GM18507 (cell line): Measurements from ENCODE around the gene CTNND2.
"Not testable (repeated sequence)": the region's sequence is repeated elsewhere in the genome, so short reads cannot be mapped to it uniquely, and the experiment has no call there.

ENCODE experiments used
- DNase-seq: peaks from one replicate; pipeline ENCODE4 v3.0.0; 2011; ENCODE audit warnings: low read depth; ENCODE audit not compliant: insufficient read length; ENCODE audit errors: extremely low spot score
- FAIRE-seq: peaks from 2 replicates; lab custom pipeline; 2011; peaks lifted over from hg19 to GRCh38; lab: Jason Lieb, UNC

The CTNND2 gene

GRCh38 chr5:11110128-11110527 is 794.1 kb downstream of the CTNND2 start:
- no peak for FAIRE-seq

GRCh38 chr5:11105696-11106095 is 798.5 kb downstream of the CTNND2 start:
- DNase-seq (no peak), FAIRE-seq (no peak)

More at GRCh38 chr5:11110128-11110527, 794.1 kb downstream of the CTNND2 start:
- no peak for DNase-seq

GRCh38 chr5:11104651-11105112 is 799.6 kb downstream of the CTNND2 start:
- FAIRE-seq, result no peak
- no peak for DNase-seq

GRCh38 chr5:11104210-11104609 is 800.0 kb downstream of the CTNND2 start:
- no peak for FAIRE-seq
- no peak for DNase-seq

DNA sequence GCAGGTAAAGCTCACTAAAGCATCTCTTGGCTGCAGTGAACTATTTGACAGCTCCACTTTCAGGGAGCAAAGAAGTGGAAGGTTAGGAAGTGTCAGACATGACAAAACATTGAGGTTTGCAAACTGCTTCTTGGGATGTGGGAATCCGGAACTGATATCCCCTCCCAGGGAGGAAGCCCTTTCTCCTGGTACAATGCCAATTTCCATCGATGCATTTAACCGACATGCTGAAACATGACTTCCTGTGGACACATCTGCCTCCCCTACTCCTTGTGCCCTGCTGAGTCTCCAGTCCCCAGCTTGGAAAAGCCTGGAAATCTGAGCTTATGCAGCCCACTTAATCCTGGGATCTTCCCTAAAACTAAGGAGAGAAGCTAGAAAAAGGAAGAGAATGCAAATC is 820.1 kb downstream of the CTNND2 start:
- FAIRE-seq, result no peak
- no peak for DNase-seq

DNA sequence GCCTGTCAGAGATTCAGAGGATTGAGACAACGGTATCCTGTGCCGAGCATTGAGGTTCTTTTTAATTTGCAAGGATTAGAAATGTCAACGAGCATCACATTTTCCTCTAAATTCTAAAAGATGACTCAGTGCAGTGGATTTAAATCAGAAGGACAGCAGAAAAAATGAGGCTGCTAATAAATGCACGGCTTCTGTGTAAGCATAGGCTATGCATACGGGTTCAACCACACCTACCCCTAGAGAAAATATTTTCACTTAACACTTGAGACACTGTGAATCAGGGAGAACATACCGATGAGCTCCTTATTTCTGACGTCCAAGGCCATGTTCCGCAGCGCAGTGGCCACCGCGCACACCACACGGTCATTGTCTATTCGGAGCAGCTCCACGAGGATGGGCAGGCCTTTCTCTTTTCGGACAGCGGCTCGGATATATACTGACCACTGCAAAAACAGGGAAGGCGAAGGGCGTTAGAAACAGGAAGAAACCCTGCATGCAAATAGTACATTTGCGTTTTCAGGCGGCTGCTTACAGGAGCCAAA is 821.8 kb downstream of the CTNND2 start:
- DNase-seq, result no peak
- FAIRE-seq, result no peak

DNA sequence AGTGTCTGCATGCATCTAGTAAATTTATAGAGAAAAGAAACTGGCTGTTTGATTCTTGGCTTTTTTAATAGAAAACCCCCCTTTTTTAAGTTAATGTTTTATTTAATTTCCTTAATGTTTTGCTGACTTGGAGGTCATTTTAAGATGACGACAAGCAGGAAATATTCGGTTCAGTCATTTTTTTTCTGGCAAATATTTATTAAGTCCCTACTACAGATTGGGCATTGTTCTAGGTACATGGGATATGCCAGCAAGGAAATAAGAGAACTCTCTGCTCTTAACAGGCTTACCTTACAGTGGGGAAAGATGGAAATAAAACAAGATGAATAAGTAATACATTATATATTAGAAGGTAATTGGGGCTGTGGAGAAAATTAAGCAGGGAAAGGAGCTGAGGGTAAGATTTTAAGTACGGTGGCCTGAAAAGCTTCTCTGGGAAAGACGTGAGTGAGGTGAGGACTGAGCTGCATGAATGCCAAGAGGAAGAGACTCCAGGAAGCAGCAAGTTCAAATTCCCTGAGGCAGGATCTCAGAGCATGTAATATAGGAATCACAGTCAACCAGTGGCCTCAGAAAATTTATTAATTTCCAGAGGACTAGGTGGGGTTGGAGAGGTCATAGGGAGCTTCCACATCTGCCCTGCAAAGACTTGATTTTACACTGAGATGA is 827.2 kb downstream of the CTNND2 start:
- FAIRE-seq (no peak), DNase-seq (no peak)

GRCh38 chr5:11075035-11075805 is 829.0 kb downstream of the CTNND2 start:
- DNase-seq (no peak), FAIRE-seq (no peak)

DNA sequence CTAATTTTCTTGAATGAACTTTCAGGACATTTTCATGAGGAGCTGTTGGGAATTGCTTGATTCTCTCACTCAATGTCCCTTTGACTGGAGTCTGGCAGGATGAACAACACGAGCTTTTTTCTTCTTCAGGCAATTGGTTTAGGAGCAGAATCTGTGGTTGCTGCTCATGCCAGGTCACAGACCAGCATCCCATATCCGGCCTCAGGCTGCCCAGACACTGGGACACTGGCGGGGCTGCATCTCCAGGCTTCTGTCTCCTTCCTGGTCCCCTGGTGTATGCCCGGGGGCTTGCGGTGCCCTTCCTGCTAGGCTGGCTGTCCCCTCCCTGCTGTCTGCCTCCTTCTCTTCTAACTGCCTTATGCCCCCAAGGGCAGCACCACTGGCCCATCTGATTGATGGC is 831.7 kb downstream of the CTNND2 start:
- no peak for DNase-seq
- FAIRE-seq, result no peak

DNA sequence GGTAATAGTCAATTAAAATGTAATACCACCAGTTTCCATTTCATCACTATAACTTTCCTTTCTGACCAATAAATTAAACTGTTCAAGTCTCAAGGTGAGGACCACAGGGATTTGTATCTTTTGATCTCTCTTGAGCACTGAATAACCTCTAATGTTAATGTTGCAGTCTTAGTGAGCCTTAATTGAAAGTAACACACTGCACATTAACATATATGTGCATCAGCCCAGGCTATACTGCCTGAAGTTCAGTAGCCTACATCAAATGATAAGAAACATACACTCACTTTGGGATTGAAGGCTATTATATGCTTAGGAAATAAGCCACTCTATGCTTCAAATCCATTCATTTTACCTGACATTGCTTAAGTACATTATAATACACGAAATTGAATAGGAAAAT is 832.2 kb downstream of the CTNND2 start:
- DNase-seq, result no peak
- no peak for FAIRE-seq

- DNase-seq (no peak), FAIRE-seq (no peak)
Measured at GRCh38 chr5:11069041-11069440, 835.2 kb downstream of the CTNND2 start.

DNA sequence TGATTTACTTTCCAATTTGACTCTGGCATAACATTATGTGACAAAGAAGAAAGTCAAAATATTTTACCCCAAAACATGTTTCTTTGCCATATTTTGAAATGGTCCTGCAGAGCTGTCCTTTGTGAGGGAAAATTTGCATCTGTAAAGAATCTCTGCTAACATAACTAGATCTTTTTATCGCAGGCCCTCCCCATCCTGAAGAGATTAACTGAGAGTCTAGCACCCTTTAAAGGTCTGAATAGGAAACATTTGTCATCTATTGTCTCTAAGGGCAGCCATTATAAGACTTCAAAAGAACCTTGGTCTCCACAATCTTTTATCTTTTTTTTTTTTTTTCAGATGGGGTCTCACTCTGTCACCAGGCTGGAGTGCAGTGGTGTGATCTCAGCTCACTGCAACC is 838.5 kb downstream of the CTNND2 start:
- not testable (repeated sequence) for DNase-seq, FAIRE-seq

DNA sequence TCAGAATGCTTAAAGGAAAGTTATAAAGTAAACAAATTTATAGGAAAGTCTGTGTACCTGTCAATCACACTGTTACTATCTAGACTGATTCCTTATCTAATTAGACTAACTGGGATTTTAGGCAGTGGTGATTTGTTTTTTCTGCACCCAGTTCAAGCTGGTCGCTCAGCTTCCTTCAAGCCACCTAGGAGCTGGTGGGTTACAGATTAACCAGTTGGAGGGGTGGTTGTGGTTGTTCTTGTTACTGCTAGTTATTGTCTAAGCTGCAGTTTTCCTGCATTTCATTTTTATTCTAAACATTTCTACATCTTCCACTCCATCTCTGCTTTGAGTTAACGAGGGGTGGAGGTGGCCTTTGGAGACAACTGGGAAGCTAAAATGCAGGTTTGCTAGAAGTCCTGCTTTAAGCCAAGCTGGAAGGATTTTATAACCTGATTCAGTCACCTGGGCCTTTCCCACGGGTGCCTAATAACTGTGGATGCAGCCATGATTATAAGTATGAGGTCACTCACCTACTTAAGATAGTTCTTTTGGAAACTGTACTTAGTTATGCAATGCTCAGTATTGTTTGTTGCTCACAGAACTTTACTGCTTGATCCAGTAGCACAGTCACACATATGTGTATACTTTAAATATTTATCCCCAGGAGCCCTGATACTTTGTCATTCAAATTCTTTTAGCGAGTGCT is 839.3 kb downstream of the CTNND2 start:
- DNase-seq, result no peak
- FAIRE-seq, result no peak

GRCh38 chr5:11062397-11062796 is 841.8 kb downstream of the CTNND2 start:
- no peak for FAIRE-seq
- no peak for DNase-seq

DNA sequence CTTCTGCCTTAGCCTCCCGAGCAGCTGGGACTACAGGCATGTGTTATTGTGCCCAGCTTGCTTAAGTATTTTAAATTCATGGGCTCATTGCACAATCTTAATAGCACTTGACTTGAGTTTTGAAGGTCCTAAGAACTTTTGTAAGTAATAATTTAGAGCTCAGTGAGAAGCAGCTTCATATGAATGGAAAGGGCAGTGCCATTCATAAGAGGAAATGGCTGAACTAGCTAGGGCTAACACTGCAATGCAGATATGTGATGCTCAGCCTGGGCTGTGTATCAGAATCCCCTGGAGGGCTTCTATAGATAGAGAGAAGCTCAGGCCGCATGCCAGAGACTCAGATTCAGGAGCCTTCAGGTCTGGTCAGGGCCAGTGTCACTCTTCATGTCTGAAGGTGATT is 847.7 kb downstream of the CTNND2 start:
- DNase-seq (no peak), FAIRE-seq (no peak)

- FAIRE-seq (no peak), DNase-seq (no peak)
Measured at GRCh38 chr5:11054014-11054413, 850.2 kb downstream of the CTNND2 start.

DNA sequence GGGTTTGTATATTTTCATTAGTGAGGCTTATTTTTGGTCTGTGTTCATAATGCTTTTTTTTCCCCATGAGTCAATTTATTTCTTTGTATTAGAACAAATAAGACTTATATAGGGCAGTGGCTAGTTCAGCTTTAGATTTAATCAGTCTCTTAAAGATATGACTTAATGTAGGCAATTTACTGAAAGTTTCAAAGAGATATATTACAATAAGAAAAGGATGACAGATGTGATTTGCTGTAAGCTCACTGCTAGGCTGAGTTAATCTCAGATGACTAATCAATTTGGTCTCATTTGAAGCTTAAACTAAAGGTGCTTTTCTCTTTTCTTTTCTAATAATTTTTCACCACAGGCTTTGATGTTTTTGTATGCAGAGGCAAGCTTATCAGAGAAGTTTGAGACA is 851.4 kb downstream of the CTNND2 start:
- DNase-seq (no peak), FAIRE-seq (no peak)

DNA sequence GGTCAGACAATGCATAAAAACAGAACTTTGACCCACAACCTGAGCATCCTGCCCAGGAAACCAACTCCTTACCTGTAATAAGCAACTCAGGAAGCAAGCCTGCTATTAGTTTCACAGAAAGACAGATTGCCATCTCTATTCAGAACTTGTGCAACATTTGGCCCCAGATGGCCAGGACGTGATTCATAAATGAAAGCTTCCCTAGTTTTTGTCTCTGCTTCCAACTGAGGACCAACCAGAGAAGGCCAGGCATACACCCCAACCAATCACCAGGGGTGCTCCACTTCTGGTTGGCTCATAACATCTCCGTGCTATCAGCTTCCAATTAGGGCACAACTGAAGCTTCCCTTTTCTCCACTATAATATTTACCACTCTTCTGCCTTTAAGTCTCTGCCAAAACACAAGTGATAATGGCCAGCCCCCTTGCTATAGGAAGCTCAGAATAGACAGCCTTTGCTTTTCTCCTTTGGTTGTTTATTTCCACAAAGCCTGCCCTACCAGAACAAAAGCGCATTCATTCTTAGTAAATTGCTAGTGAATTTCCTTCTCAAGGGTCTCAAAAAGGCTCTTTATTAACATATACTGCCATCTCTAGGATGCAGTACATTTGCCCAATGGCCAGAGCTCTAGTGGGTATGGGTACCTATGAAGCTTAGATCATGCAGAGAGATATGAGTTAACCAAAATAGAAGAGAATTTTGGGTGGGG is 853.5 kb downstream of the CTNND2 start:
- no peak for DNase-seq
- FAIRE-seq, result no peak

GRCh38 chr5:11048760-11049159 is 855.5 kb downstream of the CTNND2 start:
- no peak for DNase-seq
- FAIRE-seq, result no peak

DNA sequence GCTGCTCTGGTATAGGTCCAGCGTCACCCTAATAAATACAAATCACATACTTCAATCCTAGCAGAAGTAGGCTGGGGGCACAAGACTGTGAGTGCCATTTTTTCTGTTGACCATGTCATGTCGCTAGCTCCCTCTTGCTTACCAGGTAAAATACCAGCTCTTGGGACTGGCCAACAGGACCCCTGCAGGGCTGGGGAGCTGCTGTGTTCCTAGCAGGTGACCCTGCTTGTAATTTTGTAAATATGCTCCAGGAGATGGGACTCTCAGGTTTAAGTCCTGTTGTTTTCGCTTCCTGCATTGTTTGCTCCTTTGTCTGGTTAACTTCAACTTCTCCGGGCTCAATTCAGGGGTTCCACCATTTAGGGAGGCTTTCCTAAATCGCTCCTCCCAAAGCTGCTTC is 856.6 kb downstream of the CTNND2 start:
- DNase-seq, result no peak

More for the DNA sequence above, 856.6 kb downstream of the CTNND2 start:
- FAIRE-seq, result no peak
